Epithelial cell of esophagus (primary cell): ENCODE data around the gene ESPN.

Source experiments
- DNase-seq: peaks from one replicate; pipeline ENCODE4 v3.0.0; 2010; ENCODE audit warnings: low read depth
- H3K4me3 ChIP-seq: 2 replicates; pipeline ENCODE4 v1.5.1; 2011; ENCODE audit warnings: mild to moderate bottlenecking, low read length, control low read depth
- CTCF ChIP-seq: IDR thresholded peaks from 2 replicates; pipeline ENCODE4 v1.5.1; 2011; ENCODE audit warnings: low read depth, mild to moderate bottlenecking, low read length, control low read depth, inconsistent platforms; ENCODE audit not compliant: insufficient read depth; ENCODE audit errors: missing control alignments

Gene ESPN

DNA sequence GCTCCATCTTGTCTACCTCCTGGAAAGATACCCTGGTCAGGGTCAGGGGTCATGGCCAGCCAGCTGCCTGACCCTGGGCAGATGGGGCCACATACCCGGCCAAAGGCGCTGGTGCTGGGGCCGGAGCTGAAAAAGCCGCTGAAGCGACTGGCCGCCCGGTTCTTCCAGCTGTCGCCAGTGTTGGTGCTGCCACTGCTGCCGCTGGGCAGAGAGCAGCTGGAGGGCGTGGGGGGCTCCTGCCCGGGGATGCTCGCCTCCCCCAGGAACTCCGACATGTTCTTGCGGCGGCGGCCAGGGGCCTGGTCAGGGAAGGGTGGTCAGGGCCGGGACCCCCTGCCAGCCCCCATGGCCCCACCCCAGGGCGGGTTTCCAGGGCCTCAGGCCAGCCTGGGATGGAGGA, 48.6 kb downstream of the ESPN start:
- H3K4me3 ChIP-seq = no peak overlapping the region
- no peak for DNase-seq
- TF ChIP-seq CTCF = no peak

- no peak for DNase-seq
- H3K4me3 ChIP-seq = no peak overlapping the region
- TF ChIP-seq CTCF = no peak
Measured at GRCh38 chr1:6473974-6474814, 49.6 kb downstream of the ESPN start.

DNA sequence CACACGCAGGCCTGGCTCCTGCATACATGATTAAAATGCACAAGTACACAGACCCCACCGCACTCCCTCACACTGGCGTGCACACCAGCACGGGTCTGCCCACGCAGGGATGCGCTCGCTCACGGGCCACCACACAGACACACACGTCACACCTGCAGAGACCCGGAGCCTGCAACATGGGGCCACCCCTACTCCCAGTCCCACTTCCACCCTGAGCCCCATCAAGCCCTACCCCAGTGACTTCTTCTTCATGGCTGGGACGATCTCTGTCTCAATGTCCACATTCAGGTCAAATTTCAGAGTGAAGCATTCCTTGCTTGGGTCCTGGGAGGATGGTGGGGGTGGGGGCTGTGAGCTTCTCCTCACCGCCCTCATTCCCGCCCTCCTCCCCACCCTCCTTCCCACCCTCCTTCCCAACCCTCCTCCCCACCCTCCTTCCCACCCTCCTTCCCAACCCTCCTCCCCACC, 50.3 kb downstream of the ESPN start:
- no peak overlapping the region for H3K4me3 ChIP-seq
- no peak for DNase-seq
- no peak for TF ChIP-seq CTCF

GRCh38 chr1:6475381-6476133, 51.0 kb downstream of the ESPN start:
- H3K4me3 ChIP-seq = no peak overlapping the region
- DNase-seq = peak; percentile 58
- peak; percentile 88 for TF ChIP-seq CTCF

GRCh38 chr1:6476483-6476882, 51.9 kb downstream of the ESPN start:
- no peak for DNase-seq
- no peak for TF ChIP-seq CTCF

GRCh38 chr1:6477039-6477820, 52.7 kb downstream of the ESPN start:
- no peak for TF ChIP-seq CTCF
- no peak overlapping the region for H3K4me3 ChIP-seq
- DNase-seq = no peak

More at GRCh38 chr1:6476483-6476882, 51.9 kb downstream of the ESPN start:
- no peak overlapping the region for H3K4me3 ChIP-seq
